ENCODE measurements around the gene KRT77. TPM values are rescaled to one million over a fixed set of nuclear protein-coding genes. Genes with fewer than 3 reads are reported as not detected.

KRT77 gene
- total and polyA plus RNA-seq, 2 experiments from 2014 or later: not detected

- DNase-seq (ENCODE audit: low spot score) (no peak), ATAC-seq (no peak)
- Histone ChIP-seq H3F3A (replicated peaks; ENCODE audit: low read depth) (no peaks in the 10 kb centered on the region), H3K4me2 (no peak overlapping the region), H3K27ac (ENCODE audit: low read depth) (no peak overlapping the region), H3K9me2 (ENCODE audit: insufficient read depth) (no peaks in the 10 kb centered on the region), H3K79me2 (replicated peaks; ENCODE audit: insufficient read depth) (no peaks in the 10 kb centered on the region), H3K27me3 (ENCODE audit: insufficient read depth) (peaks cover 6% of the 10 kb centered on the region), H3K4me1 (ENCODE audit: insufficient read depth) (peaks cover 8% of the 10 kb centered on the region), H3K4me3 (no peak overlapping the region), H4K20me1 (replicated peaks; ENCODE audit: insufficient read depth) (no peaks in the 10 kb centered on the region), H3K36me3 (ENCODE audit: insufficient read depth) (no peaks in the 10 kb centered on the region), H2AFZ (no peak overlapping the region)
- Mint-ChIP-seq H3K9me3 (no peaks in the 10 kb centered on the region), H3K4me1 (peaks cover 12% of the 10 kb centered on the region), H3K27ac (no peak overlapping the region), H3K36me3 (ENCODE audit: low read depth) (no peaks in the 10 kb centered on the region), H3K4me3 (no peak overlapping the region), H3K27me3 (ENCODE audit: insufficient read depth, low read depth, poor library complexity) (peaks cover 14% of the 10 kb centered on the region)
- TF ChIP-seq CREB1 (CRISPR knock-in tag; IDR thresholded peaks at IDR 0.05; ENCODE audit: low read depth): no peak
- no peak for TF ChIP-seq NANOG (IDR thresholded peaks at IDR 0.05; ENCODE audit: borderline replicate concordance)
- TF ChIP-seq, protein P1, sequence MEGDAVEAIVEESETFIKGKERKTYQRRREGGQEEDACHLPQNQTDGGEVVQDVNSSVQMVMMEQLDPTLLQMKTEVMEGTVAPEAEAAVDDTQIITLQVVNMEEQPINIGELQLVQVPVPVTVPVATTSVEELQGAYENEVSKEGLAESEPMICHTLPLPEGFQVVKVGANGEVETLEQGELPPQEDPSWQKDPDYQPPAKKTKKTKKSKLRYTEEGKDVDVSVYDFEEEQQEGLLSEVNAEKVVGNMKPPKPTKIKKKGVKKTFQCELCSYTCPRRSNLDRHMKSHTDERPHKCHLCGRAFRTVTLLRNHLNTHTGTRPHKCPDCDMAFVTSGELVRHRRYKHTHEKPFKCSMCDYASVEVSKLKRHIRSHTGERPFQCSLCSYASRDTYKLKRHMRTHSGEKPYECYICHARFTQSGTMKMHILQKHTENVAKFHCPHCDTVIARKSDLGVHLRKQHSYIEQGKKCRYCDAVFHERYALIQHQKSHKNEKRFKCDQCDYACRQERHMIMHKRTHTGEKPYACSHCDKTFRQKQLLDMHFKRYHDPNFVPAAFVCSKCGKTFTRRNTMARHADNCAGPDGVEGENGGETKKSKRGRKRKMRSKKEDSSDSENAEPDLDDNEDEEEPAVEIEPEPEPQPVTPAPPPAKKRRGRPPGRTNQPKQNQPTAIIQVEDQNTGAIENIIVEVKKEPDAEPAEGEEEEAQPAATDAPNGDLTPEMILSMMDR (conservative IDR thresholded peaks at IDR 0.05; ENCODE audit: low read depth in 2 of 2): no peak
- TF ChIP-seq EZH2phosphoT487 (IDR thresholded peaks at IDR 0.05; ENCODE audit: unreplicated experiment): no peak
- TF ChIP-seq ZNF114 (CRISPR knock-in tag; IDR thresholded peaks at IDR 0.05): no peak
- TF ChIP-seq JUNB (IDR thresholded peaks at IDR 0.05; ENCODE audit: unreplicated experiment): no peak
- TF ChIP-seq, protein P2, sequence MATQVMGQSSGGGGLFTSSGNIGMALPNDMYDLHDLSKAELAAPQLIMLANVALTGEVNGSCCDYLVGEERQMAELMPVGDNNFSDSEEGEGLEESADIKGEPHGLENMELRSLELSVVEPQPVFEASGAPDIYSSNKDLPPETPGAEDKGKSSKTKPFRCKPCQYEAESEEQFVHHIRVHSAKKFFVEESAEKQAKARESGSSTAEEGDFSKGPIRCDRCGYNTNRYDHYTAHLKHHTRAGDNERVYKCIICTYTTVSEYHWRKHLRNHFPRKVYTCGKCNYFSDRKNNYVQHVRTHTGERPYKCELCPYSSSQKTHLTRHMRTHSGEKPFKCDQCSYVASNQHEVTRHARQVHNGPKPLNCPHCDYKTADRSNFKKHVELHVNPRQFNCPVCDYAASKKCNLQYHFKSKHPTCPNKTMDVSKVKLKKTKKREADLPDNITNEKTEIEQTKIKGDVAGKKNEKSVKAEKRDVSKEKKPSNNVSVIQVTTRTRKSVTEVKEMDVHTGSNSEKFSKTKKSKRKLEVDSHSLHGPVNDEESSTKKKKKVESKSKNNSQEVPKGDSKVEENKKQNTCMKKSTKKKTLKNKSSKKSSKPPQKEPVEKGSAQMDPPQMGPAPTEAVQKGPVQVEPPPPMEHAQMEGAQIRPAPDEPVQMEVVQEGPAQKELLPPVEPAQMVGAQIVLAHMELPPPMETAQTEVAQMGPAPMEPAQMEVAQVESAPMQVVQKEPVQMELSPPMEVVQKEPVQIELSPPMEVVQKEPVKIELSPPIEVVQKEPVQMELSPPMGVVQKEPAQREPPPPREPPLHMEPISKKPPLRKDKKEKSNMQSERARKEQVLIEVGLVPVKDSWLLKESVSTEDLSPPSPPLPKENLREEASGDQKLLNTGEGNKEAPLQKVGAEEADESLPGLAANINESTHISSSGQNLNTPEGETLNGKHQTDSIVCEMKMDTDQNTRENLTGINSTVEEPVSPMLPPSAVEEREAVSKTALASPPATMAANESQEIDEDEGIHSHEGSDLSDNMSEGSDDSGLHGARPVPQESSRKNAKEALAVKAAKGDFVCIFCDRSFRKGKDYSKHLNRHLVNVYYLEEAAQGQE (IDR thresholded peaks at IDR 0.05; ENCODE audit: unreplicated experiment): no peak
- TF ChIP-seq, protein P3, sequence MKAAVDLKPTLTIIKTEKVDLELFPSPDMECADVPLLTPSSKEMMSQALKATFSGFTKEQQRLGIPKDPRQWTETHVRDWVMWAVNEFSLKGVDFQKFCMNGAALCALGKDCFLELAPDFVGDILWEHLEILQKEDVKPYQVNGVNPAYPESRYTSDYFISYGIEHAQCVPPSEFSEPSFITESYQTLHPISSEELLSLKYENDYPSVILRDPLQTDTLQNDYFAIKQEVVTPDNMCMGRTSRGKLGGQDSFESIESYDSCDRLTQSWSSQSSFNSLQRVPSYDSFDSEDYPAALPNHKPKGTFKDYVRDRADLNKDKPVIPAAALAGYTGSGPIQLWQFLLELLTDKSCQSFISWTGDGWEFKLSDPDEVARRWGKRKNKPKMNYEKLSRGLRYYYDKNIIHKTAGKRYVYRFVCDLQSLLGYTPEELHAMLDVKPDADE (IDR thresholded peaks at IDR 0.05): no peak
- no peak for TF ChIP-seq POLR2AphosphoS5 (IDR thresholded peaks at IDR 0.05; ENCODE audit: low read depth)
Observed at GRCh38 chr12:52696588-52696987, 6.7 kb downstream of the KRT77 start.

DNA sequence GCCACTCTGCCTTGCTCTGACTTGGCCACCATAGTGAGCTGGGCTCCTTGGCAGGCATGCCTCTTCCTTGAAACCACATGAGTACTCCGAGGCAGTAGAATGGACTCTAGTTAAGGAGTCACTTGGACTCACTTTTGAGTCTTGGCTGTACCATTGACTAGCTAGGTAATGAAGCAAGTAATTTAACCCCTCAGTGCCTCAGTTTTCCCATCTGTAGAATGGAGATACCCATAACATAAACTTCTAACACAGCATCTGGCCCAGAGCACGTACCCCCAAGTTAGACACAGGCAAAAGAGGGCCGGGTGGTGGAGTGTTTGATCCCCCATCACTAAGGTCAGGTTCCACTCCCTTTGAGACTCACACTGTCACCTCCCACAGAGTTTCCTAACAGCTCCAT lies 8.3 kb downstream of the KRT77 start:
- TF ChIP-seq EZH2phosphoT487 (IDR thresholded peaks at IDR 0.05; ENCODE audit: unreplicated experiment): no peak
- Histone ChIP-seq H4K20me1 (replicated peaks; ENCODE audit: insufficient read depth) (no peaks in the 10 kb centered on the region), H3K9me2 (ENCODE audit: insufficient read depth) (no peaks in the 10 kb centered on the region), H3K4me2 (no peak overlapping the region), H3K27ac (ENCODE audit: low read depth) (no peak overlapping the region), H3K4me3 (no peak overlapping the region), H2AFZ (no peak overlapping the region), H3K27me3 (ENCODE audit: insufficient read depth) (peaks cover 22% of the 10 kb centered on the region), H3F3A (replicated peaks; ENCODE audit: low read depth) (no peaks in the 10 kb centered on the region), H3K36me3 (ENCODE audit: insufficient read depth) (no peaks in the 10 kb centered on the region), H3K4me1 (ENCODE audit: insufficient read depth) (peaks cover 16% of the 10 kb centered on the region), H3K79me2 (replicated peaks; ENCODE audit: insufficient read depth) (no peaks in the 10 kb centered on the region)
- ATAC-seq (no peak), DNase-seq (ENCODE audit: low spot score) (no peak)
- H3K27me3 Mint-ChIP-seq (ENCODE audit: insufficient read depth, low read depth, poor library complexity): peaks cover 20% of the 10 kb centered on the region
- no peak overlapping the region for H3K27ac Mint-ChIP-seq
- H3K9me3 Mint-ChIP-seq: no peaks in the 10 kb centered on the region
- H3K4me1 Mint-ChIP-seq: peaks cover 19% of the 10 kb centered on the region
- H3K36me3 Mint-ChIP-seq (ENCODE audit: low read depth): no peaks in the 10 kb centered on the region
- H3K4me3 Mint-ChIP-seq: no peak overlapping the region

Measured in GM23338 (cell line).